ENCODE measurements around the gene CCDC124.
"Not testable (repeated sequence)": the region's sequence is repeated elsewhere in the genome, so short reads cannot be mapped to it uniquely, and the experiment has no call there.

The CCDC124 gene

DNA sequence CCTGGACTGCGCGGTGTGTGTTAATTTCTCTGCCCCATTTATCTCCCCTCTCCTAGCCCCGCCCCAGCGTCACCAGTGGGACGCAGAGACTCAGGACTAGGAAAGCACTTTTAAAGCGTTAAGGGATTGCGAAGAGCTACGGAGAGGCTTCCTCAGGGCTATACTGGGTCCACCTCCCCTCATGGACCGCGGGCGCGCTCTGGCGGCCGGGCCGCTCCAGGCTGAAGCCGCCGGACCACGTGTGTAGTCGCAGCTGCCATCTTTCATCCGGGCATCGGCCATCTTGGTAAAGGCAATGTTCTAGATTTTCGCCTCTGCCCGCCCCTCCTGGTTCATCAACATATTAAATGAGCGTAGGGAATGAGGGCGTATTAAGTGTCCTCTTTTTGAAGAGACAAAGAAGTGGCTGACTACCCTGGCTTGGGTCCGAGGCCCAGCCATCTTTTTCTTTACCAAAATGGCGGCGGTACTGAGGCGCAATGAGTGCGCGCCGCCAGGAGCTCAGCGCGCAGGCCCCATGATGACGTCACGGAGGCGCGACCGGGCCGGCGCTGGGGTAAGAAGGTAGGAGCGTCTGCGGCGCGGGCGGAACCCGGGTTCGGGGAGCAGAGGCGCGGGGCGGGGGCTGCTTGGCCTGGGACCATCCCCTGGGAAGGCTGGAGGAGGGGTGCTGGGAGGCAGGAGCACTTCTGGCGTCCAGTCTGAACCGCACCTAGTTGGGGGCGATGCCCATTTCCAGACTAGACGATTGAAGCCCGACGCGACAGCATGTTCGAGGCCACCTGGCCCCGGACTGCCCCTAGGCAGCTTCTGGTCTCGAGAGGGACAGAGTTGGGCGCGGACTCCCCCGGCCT lies at the start of gene CCDC124:
CCDC124 (plus strand) TSS at position 531 of the 854 bp plus-strand sequence. CDS start 3,406 bp downstream, outside the sequence.
- DNase-seq = peak; percentile 94

DNA sequence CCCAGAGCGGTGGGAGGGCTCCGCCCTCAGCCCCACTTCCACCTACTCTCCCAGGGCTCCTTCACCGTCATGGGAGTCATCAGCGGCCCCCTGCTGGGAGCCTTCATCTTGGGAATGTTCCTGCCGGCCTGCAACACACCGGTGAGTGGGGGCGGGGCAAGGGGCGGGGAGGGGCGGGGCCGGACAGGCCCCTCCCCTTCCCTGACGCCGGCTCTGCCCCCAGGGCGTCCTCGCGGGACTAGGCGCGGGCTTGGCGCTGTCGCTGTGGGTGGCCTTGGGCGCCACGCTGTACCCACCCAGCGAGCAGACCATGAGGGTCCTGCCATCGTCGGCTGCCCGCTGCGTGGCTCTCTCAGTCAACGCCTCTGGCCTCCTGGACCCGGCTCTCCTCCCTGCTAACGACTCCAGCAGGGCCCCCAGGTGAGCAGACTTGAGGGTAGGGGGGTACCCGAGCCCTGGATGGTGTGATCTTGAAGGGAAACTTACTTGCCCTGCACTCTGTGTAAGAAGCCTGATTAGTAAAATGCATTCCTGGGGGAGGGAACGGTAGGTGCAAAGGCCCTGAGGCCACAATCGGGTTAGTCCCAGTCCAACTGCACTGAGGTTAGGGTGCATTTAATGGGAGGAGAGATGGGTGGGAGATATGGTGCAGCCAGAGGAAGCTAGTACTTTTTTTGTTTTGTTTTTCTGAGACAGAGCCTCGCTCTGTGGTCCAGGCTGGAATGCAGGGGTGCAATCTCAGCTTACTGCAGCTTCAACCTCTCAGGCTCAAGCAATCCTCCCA lies 49.0 kb upstream of the CCDC124 start:
- DNase-seq = no peak

DNA sequence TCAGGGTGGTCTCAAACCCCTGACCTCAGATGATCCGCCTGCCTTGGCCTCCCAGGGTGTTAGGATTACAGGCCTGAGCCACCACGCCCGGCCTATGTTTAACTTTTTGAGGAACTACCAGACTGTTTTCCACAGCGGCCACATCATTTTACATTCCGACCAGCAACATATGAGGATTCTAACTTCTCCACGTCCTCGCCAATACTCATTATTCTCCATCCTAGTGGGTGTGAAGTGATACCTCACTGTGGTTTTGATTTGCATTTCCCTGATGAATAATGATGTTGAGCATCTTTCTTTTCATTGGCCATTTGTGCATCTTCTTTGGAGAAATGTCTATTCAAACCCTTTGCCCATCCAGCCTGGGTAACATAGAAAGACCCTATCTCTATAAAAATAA lies 46.3 kb upstream of the CCDC124 start:
- DNase-seq = no peak

DNA sequence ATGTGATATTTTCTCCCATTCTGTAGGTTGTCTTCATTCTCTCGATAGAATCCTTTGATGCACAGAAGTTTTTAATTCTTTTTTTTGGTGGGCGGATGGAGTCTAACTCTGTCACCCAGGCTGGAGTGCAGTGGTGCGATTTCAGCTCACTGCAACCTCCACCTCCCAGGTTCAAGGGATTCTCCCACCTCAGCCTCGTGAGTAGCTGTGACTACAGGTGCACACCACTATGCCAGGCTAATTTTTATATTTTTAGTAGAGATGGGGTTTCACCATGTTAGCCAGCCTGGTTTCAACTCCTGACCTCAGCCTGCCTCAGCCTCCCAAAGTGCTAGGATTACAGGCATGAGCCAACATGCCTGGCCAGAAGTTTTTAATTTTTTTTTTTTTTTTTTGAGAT lies 45.6 kb upstream of the CCDC124 start:
- DNase-seq = not testable (repeated sequence)

- no peak for DNase-seq
These were observed 44.6 kb upstream of the CCDC124 start for GRCh38 chr19:17888260-17888659.

DNA sequence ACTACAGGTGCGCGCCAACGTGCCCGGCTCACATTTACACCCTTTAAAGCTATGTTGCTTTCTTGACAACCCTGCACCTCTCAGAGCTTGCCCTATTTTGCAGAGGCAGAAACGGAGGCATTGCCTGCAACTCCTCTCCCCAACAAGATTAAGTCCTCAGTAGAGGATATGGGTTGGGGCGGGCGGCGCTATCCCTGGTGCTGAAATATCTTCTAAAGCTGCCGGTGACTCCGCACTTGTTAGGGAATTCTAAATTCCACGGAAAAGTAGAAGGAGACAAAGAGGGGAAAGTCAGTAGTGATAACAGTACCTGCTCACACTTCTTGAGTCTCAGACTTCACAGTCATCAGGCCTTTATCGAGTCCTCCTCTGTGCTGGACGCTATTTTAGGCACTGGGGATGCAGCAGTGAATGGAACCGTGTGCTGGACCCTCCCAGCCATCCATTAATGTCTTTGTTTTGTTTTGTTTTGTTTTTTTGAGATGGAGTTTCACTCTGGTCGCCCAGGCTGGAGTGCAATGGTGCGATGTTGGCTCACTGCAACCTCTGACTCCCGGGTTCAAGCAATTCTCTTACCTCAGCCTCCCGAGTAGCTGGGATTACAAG lies 43.1 kb upstream of the CCDC124 start:
- no peak for DNase-seq

DNA sequence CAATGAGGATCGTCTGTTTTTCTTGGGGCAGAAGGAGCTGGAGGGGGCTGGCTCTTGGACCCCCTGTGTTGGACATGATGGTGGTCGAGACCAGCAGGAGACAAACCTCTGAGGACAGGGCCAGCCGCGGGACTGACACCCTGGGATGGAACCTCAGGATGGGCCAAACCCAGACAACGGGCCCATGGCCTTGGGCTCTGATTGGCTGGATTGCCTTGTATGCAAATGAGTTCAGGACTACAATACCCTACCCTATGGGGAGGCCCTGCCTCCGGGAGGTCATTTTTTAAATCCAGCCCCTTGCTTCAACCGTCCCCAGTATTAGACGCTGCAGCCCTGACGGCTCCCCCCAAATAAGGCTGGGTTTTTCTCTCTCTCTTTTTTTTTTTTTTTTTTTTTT lies 39.0 kb upstream of the CCDC124 start:
- DNase-seq = no peak

DNA sequence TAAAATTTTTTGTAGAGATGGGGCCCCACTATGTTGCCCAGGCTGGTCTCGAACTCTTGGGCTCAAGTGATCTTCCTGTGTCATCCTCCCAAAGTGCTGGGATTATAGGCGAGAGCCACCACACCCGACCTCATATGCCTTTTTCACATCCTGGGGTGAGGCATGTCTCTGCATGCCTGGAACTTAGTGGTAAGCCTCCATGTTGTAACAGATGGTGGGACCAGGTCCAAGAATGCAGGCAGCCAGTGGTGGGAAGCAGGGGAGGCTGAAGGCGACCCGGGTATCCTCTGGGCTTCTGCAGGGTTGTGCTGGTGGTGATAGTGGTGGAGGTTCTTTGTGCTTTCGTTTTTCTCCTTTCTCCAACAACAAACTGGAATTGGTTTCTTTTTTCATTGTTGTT lies 30.1 kb upstream of the CCDC124 start:
- no peak for DNase-seq

DNA sequence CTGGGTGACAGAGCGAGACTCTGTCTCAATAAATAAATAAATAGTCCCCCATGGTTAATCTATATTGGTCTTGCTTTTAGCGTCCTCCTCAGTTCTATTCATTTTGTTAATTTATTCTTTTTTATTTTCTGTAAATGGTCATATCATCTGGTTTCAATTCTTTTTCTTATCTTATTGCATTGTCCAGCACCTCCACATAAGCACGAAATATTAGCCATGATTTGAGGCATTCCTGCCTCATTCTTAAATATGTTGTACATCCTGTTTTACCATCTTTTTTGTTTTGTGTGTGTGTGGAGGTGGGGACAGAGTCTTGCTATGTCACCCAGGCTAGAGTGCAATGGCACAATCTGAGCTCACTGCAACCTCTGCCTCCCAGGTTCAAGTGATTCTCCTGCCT lies 24.6 kb upstream of the CCDC124 start:
- no peak for DNase-seq

- DNase-seq = no peak
These were observed 23.6 kb upstream of the CCDC124 start for GRCh38 chr19:17909003-17909732.

DNA sequence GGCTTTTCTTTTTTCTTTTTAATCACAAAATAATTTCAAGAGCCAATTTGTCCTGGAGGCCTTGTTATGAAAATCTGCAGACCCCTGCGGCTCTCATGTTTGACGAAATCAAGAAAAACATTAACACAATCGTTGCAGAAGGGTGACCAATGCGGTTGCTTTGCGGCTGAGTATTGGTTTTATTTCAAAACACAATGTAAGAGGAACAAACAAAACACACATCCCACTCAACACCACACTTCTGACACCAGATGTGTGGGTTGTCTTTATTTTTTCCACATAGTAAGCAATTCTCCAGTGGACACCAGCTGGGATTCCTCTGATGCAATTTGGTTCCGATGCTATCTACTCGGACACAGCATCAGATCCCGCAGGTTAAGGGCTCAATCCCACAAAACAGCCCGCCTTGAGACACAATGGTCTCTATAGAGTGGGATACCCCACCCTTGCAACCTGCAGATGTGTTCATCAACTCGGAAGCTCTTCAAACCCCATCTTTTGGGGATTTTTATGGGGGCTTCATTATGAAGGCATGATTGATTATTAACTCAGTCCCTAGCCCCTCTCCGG lies 21.9 kb upstream of the CCDC124 start:
- DNase-seq = no peak

- DNase-seq = no peak
These were observed 16.7 kb upstream of the CCDC124 start for GRCh38 chr19:17915940-17916593.

- not testable (repeated sequence) for DNase-seq
These were observed 14.7 kb upstream of the CCDC124 start for GRCh38 chr19:17918151-17918550.

DNA sequence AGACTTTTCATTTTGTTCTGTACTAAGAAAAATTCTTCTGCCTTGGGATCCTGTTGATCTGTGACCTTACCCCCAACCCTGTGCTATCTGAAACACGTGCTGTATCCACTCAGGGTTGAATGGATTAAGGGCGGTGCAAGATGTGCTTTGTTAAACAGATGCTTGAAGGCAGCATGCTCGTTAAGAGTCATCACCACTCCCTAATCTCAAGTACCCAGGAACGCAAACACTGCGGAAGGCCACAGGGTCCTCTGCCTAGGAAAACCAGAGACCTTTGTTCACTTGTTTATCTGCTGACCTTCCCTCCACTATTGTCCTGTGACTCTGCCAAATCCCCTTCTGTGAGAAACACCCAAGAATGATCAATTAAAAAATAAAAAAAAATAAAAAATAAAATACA lies 13.7 kb upstream of the CCDC124 start:
- not testable (repeated sequence) for DNase-seq

GRCh38 chr19:17920527-17920926 lies 12.3 kb upstream of the CCDC124 start:
- DNase-seq = no peak

DNA sequence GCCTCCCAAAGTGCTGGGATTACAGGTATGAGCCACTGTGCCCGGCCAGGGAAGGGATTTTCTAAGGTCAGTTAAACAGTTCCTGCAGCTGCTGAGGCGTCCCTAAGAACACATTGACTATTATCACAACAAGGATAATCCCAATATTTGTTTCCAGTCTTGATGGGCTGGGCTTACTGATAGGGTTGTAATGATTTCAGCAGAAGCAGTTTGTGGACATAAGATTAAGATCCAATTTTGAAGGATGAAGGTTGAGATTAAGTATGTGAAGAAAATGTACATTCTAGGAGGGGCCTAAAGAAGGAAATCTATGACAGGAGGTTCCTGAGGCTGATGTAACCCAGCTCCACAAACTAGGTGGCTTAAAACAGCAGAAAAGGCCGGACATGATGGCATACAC lies 10.7 kb upstream of the CCDC124 start:
- DNase-seq = no peak

- DNase-seq = no peak
These were observed 6.8 kb upstream of the CCDC124 start for GRCh38 chr19:17926044-17926443.

DNA sequence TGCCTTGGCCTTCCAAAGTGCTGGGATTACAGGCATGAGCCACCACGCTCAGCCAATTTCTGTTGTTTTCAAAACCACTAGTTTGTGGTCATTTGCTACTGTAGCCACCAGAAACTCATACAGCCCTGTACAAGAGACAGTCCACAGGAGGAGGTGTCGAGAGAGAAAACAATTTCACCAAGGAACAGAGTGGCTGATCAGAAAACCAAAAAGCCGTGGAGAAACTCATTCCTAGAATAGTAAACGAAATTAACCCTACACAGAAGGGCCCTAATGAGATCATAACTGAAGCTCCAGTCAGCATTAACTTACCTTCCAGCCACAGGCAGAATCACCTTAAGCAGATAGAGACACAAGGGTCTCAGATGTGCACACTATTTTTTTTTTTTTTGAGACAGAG lies 3.8 kb upstream of the CCDC124 start:
- no peak for DNase-seq

GRCh38 chr19:17931532-17932191 lies 1.2 kb upstream of the CCDC124 start:
- no peak for DNase-seq

GRCh38 chr19:17933414-17934129 lies 757 bp downstream of the CCDC124 start:
- DNase-seq = no peak

GRCh38 chr19:17936379-17936778 lies 3.6 kb downstream of the CCDC124 start:
- DNase-seq = no peak
